ENCODE data around the gene SLC9A1. TPM values are rescaled to one million over a fixed set of nuclear protein-coding genes. Genes with fewer than 3 reads are reported as not detected.

SLC9A1 gene
- total RNA-seq, 1 experiment from 2014 or later, result 21.7 TPM

GRCh38 chr1:27120854-27121253, 34.1 kb downstream of the SLC9A1 start:
- RAD21 ChIA-PET (ENCODE audit: low non-redundant PET in 1 of 2, low total read pairs in 2 of 2, uncharacterized antibody in 2 of 2, unreplicated experiment in 2 of 2), result no interaction called here
- H2AFZ ChIP-seq (ENCODE audit: low read depth, low read length, poor library complexity, severe bottlenecking), result no peak overlapping the region

More at GRCh38 chr1:27120854-27121253, 34.1 kb downstream of the SLC9A1 start:
- H3K4me2 ChIP-seq (ENCODE audit: low read length), result no peak overlapping the region
- intact Hi-C loops (cut with micrococcal nuclease), result no loop called here
- DNase-seq (ENCODE audit: low read depth, low spot score) (no peak), ATAC-seq (no peak)
- CTCF ChIA-PET, result no interaction called here
- H3K4me1 ChIP-seq (ENCODE audit: control insufficient read depth in 1 of 2, insufficient read depth in 2 of 2, low read length in 2 of 2), result peaks cover 17 to 28% of the 10 kb centered on the region in 2 experiments
- POLR2A ChIA-PET, result no interaction called here
- 0 out of 2 replicates have a peak, but pooled peaks cover 8% of the 10 kb centered on the region for H3K79me2 ChIP-seq (ENCODE audit: insufficient read depth, low read length)
- no peaks in the 10 kb centered on the region for H3K27me3 ChIP-seq (ENCODE audit: insufficient read depth, low read length)
- no peaks in the 10 kb centered on the region for H3K36me3 ChIP-seq (ENCODE audit: control insufficient read depth in 1 of 2, insufficient read depth in 2 of 2, low read length in 2 of 2)
- BruUV-seq (replicated peaks), result no TSS peak
- H3K4me3 ChIP-seq (replicated peaks in 1 of 2; ENCODE audit: low read depth in 1 of 2, low read length in 2 of 2), result no peak overlapping the region
- H3K27ac ChIP-seq (ENCODE audit: low read depth, low read length), result no peak overlapping the region
- H3K9me2 ChIP-seq (ENCODE audit: insufficient read depth), result no peaks in the 10 kb centered on the region
- no peaks in the 10 kb centered on the region for H3K9me3 ChIP-seq (ENCODE audit: control insufficient read depth in 1 of 2, insufficient read depth in 1 of 2, low read depth in 1 of 2, low read length in 2 of 2)
- H4K20me1 ChIP-seq (ENCODE audit: insufficient read depth), result no peaks in the 10 kb centered on the region
- TF ChIP-seq EZH2 (IDR thresholded peaks at IDR 0.05), result no peak
- TF ChIP-seq TCF7L2 (IDR thresholded peaks at IDR 0.05; ENCODE audit: borderline replicate concordance, extremely low read depth, insufficient read depth, insufficient read length), result no peak
- no peak for TF ChIP-seq ATF3 (IDR thresholded peaks at IDR 0.05)
- no peak for TF ChIP-seq EGR1 (IDR thresholded peaks at IDR 0.05; ENCODE audit: low read depth)
- TF ChIP-seq ZFX (IDR thresholded peaks at IDR 0.05), result no peak
- no peak for TF ChIP-seq MAX (IDR thresholded peaks at IDR 0.05)
- TF ChIP-seq POLR2AphosphoS5 (IDR thresholded peaks at IDR 0.05; ENCODE audit: low read depth, low read length), result no peak
- TF ChIP-seq POLR2A (IDR thresholded peaks at IDR 0.05; ENCODE audit: borderline replicate concordance, extremely low read depth, insufficient read depth, insufficient read length), result no peak
- TF ChIP-seq RAD21 (IDR thresholded peaks at IDR 0.05; ENCODE audit: low read depth), result no peak
- TF ChIP-seq CTCF (IDR thresholded peaks at IDR 0.05 in 2 of 3, conservative IDR thresholded peaks at IDR 0.05 in 1 of 3; ENCODE audit: borderline replicate concordance in 1 of 3, insufficient read depth in 1 of 3, low read depth in 2 of 3, low read length in 2 of 3), result no peak
- TF ChIP-seq JUND (IDR thresholded peaks at IDR 0.05), result no peak
- no peak for TF ChIP-seq YY1 (IDR thresholded peaks at IDR 0.05; ENCODE audit: extremely low read depth, insufficient replicate concordance, low read depth, low read length)
- TF ChIP-seq ZBTB33 (IDR thresholded peaks at IDR 0.05; ENCODE audit: extremely low read depth, insufficient replicate concordance, low read length), result no peak
- TF ChIP-seq ZNF274 (IDR thresholded peaks at IDR 0.05; ENCODE audit: low read depth, low read length), result no peak
- no peak for TF ChIP-seq EZH2phosphoT487 (IDR thresholded peaks at IDR 0.05; ENCODE audit: borderline replicate concordance)
- no peak for TF ChIP-seq ELF1 (IDR thresholded peaks at IDR 0.05; ENCODE audit: borderline replicate concordance, low read depth)
- no peak for TF ChIP-seq SP1 (IDR thresholded peaks at IDR 0.05; ENCODE audit: low read depth)
- H3K9ac ChIP-seq (ENCODE audit: low read length), result no peak overlapping the region
